Right lobe of liver (tissue), 4 donors: ENCODE data around the gene ADGRE1.

ENCODE experiments used
- CTCF ChIP-seq, 4 donors: fragments of 200-600 bp in 3 of 4; fragments of 450-650 bp in 1 of 4; IDR thresholded peaks; one replicate each; pipeline versions ENCODE4 v1.5.1 to v1.8.0; 2016 to 2022; ENCODE audit warnings: antibody characterized with exemption in 4 of 4, mild to moderate bottlenecking in 2 of 4
- POLR2A ChIP-seq: fragments of 450-650 bp; IDR thresholded peaks from one replicate; pipeline ENCODE4 v1.6.1; 2017; ENCODE audit warnings: antibody characterized with exemption, mild to moderate bottlenecking
- donor health status: DM: no; HTN: no; CAD: no.
- donor health status: DM: no; HTN: no; CAD: no.
- donor health status: DM: no; HTN: yes; CAD: no.

DNA sequence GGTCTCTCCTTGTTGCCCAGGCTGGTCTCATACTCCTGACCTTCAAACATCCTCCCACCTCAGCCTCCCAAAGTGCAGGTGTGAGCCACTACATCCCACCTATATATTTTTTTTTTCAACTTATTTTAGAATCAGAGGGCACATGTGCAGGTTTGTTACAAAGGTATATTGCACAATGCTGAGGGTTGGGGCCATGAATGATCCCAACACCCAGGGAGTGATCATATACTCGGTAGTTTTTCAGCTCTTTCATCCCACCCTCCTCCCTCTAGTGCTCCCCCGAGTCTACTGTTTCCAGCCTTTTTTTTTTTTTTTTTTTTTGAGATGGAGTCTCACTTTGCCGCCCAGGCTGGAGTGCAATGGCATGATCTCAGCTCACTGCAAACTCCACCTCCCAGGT, 38.4 kb upstream of the ADGRE1 start:
- no peak for TF ChIP-seq CTCF (IDR thresholded peaks at IDR 0.05)
- TF ChIP-seq POLR2A: no peak
